ENCODE data around the gene THAP11.
"Not testable (repeated sequence)": the region's sequence is repeated elsewhere in the genome, so short reads cannot be mapped to it uniquely, and the experiment has no call there.

THAP11 gene

DNA sequence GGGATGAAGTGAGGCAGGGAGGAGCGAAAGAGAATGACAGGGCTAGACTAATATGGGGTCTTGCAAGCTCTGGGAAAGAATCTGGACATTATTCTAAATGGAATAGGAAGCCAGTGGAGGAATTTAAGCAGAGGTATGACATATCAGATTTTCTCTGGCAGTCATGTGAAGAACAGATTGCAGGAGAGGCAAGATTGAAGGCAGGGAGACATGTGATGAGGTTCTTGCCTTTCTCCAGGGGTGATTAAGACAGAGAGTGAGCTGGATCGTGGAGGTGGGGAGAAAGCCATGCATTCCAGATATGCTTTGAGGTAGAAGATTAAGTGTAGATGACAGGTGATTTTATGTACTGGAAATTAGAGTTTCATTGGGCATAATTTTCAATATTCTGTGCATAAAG lies 4.3 kb upstream of the THAP11 start:
- no peak for DNase-seq

- DNase-seq: no peak
Measured at GRCh38 chr16:67841198-67841815, 813 bp upstream of the THAP11 start.

DNA sequence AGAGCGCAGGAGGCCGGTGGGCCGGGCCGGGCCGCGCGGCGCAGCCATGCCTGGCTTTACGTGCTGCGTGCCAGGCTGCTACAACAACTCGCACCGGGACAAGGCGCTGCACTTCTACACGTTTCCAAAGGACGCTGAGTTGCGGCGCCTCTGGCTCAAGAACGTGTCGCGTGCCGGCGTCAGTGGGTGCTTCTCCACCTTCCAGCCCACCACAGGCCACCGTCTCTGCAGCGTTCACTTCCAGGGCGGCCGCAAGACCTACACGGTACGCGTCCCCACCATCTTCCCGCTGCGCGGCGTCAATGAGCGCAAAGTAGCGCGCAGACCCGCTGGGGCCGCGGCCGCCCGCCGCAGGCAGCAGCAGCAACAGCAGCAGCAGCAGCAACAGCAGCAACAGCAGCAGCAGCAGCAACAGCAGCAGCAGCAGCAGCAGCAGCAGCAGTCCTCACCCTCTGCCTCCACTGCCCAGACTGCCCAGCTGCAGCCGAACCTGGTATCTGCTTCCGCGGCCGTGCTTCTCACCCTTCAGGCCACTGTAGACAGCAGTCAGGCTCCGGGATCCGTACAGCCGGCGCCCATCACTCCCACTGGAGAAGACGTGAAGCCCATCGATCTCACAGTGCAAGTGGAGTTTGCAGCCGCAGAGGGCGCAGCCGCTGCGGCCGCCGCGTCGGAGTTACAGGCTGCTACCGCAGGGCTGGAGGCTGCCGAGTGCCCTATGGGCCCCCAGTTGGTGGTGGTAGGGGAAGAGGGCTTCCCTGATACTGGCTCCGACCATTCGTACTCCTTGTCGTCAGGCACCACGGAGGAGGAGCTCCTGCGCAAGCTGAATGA lies 606 bp downstream of the THAP11 start:
- DNase-seq: peak; percentile 80

DNA sequence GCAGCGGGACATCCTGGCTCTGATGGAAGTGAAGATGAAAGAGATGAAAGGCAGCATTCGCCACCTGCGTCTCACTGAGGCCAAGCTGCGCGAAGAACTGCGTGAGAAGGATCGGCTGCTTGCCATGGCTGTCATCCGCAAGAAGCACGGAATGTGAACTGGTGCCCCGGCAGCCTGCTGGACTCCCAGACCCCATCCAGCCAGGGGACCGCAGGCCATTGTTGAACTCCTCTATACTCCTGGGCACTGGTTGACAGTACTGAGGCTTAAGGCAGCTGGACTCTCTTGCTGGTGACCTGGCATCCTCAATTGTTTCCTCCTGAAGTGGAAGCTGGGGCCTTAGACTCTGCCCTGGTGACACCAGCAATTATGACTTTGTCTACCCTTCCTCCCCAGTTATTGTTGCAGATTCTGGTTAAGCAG lies 1.2 kb downstream of the THAP11 start:
- peak; percentile 63 for DNase-seq

DNA sequence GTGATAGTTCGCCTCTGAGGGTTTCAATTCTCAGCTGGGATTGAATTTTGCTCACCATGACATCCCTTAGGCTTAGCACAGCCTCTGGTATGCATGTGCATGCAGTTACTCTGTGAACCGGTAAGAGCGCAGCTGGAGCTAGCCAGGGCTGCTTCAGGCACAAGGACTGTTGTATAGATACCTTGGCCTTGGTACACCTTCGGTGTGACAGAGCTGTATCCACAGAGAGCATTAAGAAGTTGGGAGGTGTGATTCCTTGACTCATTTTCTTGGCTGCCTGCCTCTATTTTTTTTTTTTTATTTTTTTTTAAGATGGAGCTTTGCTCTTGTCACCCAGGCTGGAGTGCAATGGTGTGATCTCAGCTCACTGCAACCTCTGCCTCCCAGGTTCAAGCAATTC lies 2.4 kb downstream of the THAP11 start:
- no peak for DNase-seq

GRCh38 chr16:67845291-67846062 lies 3.4 kb downstream of the THAP11 start:
- no peak for DNase-seq

DNA sequence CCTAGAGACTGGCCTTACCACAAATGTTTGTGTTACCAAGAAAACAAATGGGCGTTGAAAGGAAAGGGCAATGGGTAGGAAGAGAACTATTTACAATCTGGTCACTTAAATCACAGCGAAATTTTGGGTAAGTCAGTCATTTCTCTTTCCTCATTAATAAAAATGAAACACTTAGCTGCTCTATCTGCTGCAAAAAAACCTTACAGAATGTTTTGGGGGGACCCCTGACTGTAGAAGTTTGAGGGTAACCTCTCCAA lies 3.9 kb downstream of the THAP11 start:
- peak; percentile 20 for DNase-seq

DNA sequence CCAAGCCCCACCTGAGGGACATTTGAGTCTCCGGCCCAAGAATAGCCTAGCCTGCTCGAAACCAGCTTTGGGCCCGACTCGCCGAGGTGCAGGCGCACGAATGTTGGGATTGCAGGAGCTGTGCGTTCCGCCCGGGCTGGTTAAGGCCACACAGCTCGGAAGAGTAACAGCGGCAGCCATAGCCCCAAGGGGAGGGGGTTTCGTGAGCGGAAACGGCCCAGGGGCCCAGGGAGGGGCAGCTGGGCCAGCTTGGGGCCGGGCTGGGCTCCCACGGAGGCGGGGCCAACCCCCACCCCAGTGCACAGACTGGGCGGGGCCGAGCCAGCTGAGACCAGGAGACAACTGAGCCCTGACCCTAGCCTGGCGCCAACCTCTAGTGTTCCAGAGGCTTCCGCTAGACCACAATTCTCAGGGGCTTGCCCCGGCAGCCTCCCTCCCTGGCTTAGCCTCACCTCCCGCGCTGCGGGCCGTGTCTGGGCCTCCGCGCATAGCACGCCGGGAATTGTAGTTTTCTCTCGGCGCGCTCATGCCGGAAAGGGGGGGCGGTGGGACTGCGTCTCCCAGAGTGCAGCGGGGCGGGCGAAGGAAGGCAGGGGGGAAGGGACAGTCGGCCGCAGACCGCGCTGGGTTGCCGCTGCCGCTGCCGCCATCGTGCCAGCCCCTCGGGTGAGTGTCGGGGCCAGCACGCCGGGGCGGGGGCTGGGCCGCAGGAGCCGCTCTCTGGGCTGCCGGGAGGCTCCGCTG lies 4.4 kb downstream of the THAP11 start, which contains the start of gene NUTF2:
TSS of gene NUTF2 (plus strand) at position 614 of the 744 bp plus-strand sequence. CDS start 18,198 bp downstream, outside the sequence.
- peak; percentile 99 for DNase-seq

- peak; percentile 84 for DNase-seq
Measured at GRCh38 chr16:67847064-67847861, 5.1 kb downstream of the THAP11 start, which contains the start of gene CENPT. Gene CENPT, minus strand, starts transcription at chr16:67847693. Its CDS starts 13,834 bp downstream, at chr16:67833859.

GRCh38 chr16:67848118-67848517 lies 6.0 kb downstream of the THAP11 start:
- DNase-seq: no peak

DNA sequence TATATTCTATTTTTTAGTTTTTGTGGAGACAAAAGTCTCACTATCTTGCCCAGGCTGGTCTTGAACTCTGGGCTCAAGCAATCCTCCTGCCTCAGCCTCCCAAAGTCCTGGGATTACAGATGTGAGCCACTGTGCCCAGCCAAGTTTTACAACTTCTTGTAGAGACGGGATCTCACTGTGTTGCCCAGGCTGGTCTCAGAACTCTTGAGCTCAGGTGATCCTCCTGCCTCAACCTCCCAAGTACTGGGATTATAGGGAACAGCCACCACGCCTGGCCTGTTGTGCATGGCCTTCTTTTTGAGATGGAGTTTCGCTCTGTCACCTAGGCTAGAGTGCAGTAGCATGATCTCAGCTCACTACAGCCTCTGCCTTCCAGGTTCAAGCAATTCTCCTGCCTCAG lies 11.6 kb downstream of the THAP11 start:
- no peak for DNase-seq

DNA sequence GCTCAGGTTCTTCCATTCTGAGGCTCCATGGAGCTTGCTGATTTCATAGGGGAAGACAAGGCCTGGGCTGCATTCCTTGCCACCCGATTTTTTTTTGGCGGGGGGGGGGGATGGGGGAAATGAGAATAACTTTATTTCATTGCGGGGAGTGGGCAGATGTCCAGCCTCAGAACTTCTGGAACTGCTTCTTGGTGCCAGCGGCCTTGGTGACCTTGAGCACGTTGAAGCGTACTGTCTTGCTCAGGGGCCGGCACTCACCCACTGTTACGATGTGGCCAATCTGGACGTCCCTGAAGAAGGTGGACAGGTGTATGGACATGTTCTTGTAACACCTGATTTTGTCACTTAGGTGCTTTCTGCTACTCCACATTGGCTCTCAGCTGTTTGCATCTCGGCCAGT lies 13.7 kb downstream of the THAP11 start:
- DNase-seq: no peak

DNA sequence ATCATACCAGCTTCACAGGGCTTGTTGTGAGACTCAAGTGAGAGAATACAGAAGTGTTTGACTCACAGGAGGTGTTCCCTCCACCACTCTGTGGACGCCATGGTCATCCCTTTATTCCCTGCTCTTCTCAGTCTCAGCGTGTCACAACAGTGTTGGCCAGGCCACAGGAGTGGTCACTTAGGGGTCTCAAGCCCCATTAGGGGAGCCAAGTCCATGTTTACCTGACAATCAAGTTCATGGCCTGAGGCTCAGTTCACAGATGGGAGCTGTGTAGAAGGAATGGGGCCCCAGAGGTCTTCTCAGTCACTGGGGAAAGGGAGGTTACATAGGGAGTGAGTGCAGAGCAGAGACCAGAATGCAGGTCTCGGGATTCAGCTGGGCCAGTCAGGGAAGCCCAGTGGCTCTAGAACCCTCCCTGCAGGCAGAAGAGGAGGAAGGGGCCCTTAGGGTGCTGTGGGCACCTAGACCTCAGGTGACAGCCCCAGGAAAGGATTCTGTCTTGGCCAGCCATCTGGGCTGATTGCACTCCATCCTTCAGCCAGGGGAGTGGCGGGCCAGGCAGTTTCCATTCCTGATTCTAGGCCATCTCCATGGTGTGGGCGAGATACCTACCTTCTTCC lies 14.9 kb downstream of the THAP11 start:
- no peak for DNase-seq

DNA sequence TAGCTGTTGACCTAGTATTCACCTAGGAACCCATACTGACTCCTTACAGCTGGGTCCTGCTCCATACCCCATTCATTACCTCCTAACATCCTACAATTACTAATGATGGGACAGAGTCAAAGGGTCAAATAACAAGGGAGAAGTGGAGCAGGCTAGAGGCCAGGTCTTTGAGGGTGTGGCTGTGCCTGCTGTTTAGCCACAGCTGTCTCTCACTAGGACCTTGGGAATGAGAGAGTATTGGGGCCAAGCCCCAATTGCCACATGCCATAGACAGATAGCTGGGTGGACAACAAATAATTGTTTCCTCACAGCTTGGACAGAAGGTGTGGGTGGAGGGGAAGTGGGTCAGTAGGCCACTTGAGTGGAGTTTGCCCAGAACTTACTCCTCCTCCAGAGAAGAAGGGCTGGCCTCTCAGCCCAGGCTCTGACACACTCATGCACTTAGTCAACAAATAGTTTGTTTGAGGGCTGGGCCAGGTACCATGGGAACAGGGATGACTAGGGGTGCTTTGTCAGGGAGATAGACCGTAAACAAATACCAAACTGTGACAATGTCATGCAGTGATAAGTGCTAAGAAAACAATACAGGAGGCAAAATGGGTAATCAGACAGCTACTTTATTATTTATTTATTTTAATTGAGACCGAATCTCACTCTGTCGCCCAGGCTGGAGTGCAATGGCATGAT lies 15.6 kb downstream of the THAP11 start:
- DNase-seq: no peak

DNA sequence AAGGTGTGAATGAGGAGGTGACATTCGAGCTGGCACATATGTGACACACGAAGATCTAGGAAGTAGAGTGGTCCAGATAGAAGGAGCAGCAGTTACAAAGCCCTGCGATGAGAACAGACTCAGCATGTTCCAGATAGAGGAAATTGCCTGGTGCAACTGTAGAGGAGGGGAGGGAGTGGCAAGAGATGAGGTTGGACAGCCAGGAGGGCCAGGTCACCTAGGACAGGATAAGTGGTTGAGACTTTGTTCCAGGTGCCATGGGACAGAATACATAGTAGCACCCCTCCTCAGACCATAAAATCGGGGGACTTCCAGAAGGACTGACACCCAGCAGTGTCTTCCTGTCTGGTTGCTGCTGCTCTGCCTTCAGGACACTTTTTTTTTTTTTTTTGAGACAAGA lies 16.4 kb downstream of the THAP11 start:
- DNase-seq: no peak

DNA sequence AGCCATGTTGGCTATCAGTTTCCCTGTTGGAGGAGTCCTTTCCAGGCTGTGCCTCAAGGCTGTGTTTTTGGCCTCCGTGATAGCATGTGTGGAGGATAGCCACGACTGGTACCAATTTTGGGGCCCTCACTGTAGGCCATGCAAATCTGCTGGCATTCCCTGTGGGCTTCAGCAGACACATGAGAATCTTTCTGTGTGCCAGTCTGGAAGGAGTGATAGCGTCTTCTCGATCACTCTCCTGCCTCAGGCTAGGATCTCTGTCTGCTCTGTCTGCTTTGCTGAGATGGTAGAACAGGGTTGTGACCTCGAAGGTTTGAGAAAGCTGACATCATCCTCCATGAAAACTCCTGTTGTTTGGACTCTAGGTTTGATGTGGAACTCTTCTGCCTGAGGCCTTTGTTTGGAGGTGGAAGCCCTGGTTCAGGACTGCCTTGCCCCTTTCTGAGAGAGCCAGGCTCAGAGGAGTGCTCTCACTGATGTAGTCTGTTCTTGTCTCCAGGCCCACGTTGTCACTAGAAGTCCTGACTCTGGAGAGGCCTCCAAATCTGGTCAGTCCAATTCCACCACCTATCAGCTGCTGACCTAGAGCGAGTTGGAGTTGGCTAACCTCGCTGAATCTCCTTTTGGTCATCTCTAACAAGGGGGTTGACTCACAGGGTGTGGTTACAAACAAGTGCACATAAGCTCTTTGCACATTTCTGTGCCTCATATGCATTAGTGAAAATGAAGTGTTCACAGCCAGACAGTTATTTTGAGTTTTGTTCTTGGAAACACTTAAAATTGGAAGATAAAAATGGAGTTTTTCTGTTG lies 18.7 kb downstream of the THAP11 start:
- no peak for DNase-seq

GRCh38 chr16:67861877-67862276 lies 19.8 kb downstream of the THAP11 start:
- no peak for DNase-seq

DNA sequence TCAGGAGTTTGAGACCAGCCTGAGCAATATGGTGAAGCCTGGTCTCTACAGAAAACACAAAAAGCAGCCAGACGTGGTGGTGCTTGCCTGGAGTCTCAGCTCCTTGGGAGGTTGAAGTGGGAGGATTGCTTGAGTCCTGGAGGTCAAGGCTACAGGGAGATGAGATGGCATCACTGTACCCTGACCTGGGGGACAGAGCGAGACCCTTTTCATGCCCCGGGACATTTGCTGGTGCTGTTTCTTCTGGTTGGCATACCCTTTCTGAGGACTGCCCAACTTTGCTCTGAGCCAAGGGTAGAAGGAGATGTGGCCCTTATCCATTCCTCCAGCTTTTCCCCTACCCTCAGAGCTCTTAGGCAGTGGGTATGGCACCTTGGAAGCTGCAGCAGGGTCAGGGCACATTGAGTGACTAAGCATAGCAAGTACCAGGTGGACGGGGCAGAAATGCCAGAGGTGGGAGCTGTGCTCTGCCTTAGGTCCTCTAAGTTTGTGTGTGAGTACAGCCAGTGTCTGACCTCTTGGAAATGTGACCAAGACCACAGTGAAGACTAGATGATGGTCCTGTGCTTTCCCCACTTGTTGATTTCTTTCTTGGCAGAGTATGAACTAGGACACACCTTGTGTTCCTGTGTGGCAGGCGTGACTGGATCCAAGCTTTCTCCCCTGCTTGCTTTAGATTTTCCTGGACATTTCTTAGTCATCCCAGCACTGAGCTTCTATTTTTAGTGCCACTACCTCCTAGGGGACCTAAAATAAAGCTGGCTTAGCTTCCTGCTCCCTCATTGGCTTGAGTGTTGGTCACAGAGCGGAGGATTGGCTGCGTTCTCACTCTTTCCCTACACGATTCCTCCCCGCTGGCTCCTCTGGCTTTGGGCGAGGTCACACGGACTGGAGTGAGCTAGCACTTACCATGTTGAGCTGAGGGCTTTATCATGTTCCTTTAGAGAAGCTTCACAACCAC lies 20.8 kb downstream of the THAP11 start:
- no peak for DNase-seq

- not testable (repeated sequence) for DNase-seq
Measured at GRCh38 chr16:67864044-67864443, 21.9 kb downstream of the THAP11 start.

Data from RPMI8226 (cell line).